GM19035 (cell line): ENCODE measurements around the gene NUDT19.
"Not testable (repeated sequence)": the region's sequence is repeated elsewhere in the genome, so short reads cannot be mapped to it uniquely, and the experiment has no call there.

Experiments
- ATAC-seq: cut with Tn5 transposase; IDR thresholded peaks from one replicate; pipeline ENCODE4 v1.9.1; 2021; ENCODE audit not compliant: unreplicated experiment

The NUDT19 gene

DNA sequence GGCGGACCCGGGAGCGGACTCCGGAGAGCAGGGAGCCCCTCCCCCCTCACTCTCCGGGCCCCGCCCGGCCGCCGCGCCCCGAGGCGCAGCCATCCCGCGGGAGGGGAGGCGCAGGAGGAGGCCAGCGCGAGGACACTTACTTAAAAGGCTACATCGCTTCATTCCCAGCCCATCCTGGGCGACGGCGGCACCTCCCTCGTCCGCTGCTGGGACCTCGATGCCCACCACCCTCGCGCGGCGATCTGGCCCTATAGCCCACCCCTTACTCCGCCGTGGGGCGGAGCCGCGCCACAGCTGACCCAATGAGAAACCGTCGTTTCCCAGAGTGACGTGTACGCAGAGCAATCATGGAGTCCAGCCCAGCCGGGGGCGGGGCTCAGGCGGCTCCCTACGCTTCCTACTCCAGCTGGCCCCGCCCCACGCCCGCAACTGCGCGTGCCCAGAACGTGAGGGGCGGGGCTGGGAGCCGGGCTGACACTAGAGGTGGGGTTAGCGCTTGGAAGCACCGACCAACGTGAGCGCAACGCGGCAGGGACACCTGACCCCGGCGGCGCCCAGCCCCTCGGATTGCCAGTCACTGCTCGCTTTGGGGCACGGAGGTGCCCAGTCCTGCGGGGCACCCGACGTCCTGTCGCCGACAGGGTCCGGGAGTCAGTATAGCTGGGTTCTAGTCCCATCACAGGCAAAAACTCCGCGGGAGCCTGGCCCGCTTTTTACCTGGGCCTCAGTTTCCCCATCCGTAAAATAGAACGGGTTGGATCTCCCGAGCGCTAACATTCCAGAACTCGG is 16.5 kb upstream of the NUDT19 start, which contains the start of gene ANKRD27:
TSS of gene ANKRD27 (minus strand) at position 250 of the 789 bp plus-strand sequence. CDS start 16,165 bp downstream, outside the sequence.
- peak; percentile 98 for ATAC-seq

DNA sequence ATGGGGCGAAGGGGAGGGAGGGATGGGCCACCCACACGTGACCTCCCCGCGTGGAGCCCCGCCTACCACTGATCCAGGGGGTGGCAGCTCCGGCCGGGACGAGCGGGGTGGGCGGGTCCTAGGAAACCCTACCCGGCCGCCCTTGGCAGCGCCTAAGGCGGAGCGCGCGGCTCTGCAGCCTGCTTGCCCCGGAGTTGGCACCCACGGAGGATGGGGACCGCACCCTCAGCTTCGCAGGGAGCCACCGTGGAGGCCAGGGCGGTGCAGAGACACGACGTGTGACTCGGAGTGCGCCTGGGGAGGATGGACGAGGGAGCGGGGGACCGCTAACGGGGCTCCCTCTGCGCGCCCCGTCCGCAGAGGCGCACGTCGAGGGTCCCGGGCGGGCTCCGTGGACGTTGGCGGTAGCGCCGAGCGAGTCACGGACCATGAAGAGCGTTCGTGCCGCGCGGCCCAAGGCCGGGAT is 15.9 kb upstream of the NUDT19 start, which contains the start of gene RGS9BP:
TSS of gene RGS9BP (plus strand) at position 129 of the 466 bp plus-strand sequence. CDS start 416 bp downstream, outside the sequence.
- no peak for ATAC-seq

DNA sequence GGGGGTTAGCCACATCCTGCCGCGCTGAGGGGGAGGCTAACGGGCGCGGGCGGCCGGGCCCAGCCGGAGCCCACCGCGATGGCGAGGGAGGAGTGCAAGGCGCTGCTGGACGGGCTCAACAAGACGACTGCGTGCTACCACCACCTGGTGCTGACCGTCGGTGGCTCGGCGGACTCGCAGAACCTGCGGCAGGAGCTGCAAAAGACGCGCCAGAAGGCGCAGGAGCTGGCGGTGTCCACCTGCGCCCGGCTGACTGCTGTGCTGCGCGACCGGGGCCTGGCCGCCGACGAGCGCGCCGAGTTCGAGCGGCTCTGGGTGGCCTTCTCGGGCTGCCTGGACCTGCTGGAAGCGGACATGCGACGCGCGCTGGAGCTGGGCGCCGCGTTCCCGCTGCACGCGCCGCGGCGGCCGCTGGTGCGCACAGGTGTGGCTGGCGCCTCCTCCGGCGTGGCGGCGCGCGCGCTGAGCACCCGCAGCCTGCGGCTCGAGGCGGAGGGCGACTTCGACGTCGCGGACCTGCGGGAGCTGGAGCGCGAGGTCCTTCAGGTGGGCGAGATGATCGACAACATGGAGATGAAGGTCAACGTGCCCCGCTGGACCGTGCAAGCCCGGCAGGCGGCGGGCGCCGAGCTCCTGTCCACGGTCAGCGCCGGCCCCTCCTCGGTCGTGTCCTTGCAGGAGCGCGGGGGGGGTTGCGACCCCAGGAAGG is 15.3 kb upstream of the NUDT19 start:
- no peak for ATAC-seq

DNA sequence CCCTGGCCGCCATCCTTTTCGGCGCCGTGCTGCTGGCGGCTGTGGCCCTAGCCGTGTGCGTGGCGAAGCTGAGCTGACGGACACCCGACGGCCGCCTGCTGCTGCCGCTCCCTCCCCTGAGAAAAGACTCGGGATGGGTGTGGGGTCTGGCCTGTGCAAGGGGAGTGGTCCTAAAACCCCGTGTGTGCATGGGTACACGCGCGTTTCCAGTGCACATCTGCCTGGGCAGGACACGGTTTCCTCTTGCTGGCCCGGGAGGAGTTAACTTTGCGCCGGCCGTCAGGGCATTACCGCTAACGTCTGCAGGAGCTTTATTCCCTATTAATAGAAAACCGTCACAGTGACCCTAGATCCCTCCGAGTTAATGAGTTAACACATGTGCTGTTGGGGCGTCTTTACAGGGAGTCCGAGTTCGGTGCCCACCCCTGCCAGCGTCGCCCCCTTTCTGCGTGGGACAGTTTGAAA is 14.7 kb upstream of the NUDT19 start:
- ATAC-seq: no peak

DNA sequence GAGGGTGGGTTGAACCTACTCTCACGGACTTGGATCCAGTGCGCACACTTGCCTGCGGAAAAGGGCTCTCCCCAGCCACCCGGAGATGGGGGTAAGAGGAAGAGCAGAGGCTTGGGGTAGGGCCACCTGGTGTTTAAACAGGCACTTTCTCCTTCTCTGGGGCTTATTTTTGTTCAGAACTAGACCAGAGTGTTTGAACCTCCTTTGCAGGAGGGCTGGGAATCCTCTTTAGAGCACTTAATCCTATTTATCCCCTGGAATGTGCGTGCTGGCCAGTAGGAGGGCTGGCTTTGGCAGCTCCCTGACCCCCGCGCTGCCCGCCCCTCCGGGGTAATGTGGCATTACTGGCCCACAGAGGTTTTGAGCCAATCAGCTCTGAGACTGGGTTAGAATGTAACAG is 14.0 kb upstream of the NUDT19 start:
- ATAC-seq: no peak

DNA sequence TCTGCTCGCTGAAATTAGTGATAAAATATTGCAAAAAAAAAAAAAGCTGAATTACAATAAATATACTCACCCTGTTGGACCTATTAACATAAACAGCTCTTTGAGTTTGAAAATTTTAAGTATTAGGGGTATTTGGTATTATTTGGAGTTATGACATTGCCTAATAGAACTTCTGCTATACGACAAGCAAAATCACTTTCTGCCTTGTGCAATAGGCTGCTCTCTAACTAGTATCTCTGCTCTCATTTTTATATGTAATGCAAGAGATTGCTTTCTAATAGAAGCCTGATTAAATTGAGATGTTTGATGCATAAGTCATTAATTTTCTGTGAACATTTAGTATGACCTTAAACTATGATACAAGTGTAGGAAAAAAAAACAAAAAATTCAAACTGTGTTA is 10.6 kb upstream of the NUDT19 start:
- no peak for ATAC-seq

DNA sequence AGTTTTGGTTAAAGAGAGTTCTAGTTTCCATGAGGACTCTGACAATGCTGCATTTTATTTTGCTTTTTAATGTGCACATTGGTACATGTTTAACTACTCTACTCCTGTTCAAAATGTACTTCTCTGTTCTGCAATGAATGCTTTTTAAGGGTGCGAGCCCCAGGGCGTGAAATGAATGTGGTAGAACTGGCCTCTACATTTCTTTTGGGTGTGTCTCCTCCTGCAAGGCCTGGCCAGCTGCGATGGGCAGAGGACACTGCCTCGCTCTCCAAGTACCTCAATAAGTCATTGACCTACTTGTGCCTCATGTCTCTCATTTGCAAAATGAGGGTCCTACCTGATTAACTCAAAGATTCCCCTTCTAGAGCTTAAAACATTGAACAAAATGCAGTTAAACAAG is 9.3 kb upstream of the NUDT19 start:
- ATAC-seq: no peak

DNA sequence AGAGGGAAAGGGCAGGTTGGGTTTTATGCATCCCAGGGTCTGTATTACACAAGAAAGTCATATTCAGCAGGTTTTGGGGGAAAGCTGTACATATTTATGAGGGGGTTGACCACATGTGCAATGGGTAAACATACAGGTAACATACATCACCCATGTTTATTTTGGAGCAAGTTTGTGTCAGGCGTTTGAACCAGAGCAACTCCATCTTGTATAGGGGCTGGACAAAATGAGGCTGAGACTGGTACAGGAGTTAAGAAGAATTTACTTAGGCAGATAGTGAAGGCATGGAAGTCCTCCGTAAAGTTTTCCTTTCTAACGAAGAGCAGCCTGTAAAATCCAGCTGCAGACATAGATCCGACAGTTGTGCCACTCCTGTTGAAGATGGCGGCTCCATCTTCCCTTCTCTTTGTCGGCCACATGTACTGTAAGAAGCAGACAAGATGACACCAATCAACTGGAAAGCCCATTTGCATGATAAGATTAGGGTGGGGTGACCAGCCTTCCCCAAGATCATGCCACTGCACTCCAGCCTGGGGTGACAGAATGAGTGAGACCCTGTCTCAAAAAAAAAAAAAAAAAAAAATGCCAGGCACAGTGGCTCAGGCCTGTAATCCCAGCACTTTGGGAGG is 4.7 kb upstream of the NUDT19 start:
- no peak for ATAC-seq

DNA sequence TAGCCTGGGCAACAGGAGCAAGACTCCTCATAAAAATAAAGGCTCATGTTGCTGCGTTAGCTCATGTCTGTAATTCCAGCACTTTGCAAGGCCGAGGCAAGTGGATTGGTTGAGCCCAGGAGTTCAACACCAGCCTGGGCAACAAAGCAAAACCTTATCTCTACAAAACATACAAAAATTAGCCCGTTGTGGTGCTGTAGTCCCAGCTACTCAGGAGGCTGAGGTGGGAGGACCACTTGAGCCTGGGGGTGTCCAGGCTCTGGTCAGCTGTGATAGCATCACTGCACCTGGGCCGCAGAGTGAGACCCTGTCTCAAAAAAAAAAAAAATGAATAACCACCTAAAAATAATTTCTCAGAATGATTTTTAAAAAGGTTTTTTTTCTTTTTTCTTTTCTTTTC is 3.9 kb upstream of the NUDT19 start:
- ATAC-seq: no peak

DNA sequence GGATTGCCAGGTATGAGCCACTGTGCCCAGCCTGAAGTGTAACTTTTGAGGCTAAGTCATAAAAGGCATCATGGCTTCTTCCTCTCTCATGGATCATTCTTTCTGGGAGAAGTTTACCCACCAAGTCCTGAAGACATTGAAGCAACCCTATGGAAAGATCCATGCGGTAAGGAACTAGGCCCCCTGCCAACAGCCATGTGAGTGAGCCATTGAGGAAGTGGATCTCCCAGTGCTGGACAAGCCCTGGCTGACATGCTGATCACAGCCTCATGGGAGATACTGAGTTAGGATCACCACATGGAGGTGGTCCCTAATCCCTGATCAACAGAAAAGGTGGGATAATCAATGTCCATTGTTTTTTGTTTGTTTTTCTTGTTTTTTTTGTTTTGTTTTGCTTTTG is 3.3 kb upstream of the NUDT19 start:
- ATAC-seq: no peak

DNA sequence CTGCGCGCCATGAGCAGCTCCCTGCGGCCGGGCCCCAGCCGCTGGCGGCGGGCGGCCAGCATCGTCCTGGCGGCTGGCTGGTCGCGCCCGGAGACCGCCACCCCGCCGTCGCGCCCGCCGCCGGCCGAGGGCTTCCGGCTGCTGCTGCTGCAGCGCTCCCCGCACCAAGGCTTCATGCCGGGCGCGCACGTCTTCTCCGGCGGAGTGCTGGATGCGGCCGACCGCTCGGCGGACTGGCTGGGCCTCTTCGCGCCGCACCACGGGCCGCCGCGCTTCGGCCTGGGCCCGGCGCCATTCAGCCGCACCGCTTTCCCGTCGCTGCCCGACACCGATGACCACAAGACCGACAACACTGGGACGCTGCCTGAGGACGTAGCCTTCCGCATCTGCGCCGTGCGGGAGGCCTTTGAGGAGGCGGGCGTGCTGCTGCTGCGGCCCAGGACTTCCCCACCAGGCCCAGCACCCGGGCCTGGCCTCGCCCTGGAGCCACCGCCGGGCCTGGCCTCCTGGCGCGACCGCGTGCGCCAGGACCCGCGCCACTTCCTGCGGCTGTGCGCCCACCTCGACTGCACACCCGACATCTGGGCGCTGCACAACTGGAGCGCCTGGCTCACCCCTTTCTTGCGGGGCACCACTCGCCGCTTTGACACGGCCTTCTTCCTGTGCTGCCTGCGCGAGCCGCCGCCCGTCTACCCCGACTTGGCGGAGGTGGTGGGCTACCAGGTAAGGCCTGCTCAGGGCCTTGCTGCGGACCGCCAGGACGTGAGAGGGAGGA is 518 bp downstream of the NUDT19 start:
- ATAC-seq: peak; percentile 65

DNA sequence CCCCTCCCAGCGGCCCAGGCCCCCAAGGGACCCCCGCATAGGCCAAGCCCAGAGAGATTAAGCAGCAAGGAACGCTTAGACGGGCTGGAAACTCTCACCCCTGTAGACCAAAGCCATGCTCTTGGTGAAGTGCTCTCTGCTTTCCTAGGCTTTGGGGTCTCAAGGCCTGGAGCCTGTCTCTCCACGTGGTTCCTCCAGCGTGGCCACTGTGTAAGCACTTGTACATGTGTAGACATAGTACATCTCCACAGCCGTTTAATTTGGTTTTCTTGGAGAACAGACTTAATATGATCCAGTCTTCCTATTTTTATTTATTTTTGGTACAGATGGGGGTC is 1.1 kb downstream of the NUDT19 start:
- ATAC-seq: no peak

DNA sequence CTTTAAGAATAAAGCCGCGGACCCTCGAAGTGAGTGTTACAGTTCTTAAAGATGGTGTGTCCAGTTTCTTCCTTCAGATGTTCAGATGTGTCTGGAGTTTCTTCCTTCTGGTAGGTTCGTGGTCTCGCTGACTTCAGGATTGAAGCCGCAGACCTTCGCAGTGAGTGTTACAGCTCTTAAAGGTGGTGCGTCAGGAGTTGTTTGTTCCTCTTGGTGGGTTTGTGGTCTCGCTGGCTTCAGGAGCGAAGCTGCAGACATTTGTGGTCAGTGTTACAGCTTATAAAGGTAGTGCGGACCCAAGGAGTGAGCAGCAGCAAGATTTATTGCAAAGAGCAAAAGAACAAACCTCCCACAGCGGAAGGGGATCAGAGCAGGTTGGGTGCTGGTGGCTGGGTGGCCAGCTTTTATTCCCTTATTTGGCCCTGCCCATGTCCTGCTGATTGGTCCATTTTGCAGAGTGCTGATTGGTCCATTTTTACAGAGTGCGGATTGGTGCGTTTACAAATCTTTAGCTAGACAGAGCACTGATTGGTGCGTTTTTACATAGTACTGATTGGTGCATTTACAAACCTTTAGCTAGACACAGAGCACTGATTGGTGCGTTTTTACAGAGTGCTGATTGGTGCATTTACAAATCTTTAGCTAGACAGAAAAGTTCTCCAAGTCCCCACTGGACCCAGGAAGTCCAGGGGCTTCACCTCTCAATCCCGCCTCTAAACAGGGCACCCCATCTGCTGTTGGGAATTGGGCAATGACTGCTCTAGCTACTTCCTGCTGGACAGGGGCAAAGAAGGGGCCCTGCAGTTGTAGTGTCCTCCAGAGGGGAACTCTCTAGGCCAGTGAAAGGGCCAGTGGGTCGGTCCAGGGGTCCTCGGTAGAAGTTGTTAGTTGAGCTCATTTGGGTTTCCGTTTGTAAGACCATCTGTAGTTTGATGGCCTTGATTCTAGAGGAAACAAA is 1.8 kb downstream of the NUDT19 start:
- ATAC-seq: not testable (repeated sequence)

DNA sequence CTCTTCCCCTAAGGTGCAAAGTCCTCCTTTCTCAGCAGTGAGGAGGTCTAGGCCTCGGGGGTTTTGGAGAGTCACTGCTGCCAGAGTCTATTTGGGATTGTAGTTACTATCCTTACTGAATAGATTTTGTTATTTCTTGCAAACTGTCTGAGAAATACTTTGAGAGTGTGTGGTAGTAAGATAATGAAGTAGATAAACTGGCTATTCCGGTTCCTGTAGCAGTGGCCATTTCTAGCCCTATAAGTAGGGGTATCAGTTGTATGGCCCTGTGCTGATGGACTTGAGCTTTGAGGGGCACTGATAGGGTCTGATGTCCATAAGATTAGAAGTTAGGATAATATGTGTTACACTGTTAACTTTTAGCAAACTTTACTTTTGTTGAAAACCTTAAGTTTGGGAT is 2.7 kb downstream of the NUDT19 start:
- not testable (repeated sequence) for ATAC-seq

DNA sequence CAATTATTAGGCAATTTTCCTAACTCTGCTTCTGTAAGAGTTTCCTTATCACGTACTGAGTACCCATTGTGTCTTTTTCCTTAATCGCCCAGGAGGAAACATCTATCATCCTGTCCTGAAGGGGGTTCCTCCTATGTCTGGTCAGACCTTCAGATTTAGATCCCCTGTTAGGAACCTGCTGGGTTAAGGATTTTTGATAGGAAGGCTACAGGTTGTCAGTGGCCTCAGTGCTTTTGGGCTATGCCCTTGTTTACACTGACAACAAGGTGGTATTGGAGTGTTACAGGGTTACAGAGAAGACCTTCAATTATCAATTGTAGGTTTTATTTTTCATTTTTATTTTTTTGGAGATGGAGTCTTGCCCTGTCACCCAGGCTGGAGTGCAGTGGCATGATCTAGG is 3.2 kb downstream of the NUDT19 start:
- not testable (repeated sequence) for ATAC-seq

DNA sequence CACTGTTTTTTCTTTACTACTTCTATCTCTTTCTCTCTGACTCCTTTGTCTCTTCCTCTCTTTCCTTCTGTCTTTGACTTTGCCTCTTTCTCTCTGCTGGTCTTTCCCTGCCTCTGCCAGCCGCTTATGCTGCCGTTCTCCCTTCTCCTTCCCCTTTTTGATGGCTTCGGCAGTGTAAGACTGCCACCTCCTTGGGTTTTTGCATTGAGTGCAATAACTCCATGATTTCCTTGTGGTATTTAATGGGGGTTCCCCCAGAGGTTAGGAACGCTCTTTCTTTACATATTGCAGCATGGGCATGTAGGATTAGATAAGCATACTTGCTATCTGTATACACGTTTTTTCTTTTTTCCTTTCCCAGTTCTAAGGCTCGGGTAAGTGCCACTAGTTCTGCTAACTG is 3.9 kb downstream of the NUDT19 start:
- ATAC-seq: not testable (repeated sequence)

DNA sequence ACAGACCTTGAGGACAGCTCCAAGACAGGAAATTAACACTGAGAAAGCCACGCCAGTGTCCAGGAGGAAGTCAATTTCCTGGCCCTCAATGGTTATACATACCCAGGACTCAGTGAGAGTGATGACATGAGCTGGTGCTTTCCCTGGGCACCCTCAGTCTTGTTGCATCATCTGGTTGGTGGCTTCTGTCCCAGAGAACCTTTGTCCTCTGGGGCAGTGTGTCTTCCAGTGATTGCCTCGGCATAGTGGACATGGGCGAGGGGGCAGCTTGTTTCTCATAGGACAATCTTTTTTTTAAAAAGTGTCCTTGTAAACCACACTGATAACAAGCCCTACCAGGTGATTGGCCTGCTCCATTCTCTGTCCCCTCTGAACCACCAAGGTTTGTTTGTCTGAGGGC is 5.2 kb downstream of the NUDT19 start:
- not testable (repeated sequence) for ATAC-seq

DNA sequence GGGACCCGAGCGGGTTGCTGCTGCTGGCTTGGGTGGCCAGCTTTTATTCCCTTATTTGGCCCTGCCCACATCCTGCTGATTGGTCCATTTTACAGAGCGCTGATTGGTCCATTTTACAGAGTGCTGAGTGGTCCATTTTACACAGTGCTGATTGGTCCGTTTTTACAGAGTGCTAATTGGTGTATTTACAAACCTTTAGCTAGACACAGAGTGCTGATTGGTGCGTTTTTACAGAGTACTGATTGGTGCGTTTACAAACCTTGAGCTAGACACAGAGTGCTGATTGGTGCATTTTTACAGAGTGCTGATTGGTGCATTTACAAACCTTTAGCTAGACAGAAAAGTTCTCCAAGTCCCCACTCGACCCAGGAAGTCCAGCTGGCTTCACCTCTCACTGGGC is 8.5 kb downstream of the NUDT19 start:
- ATAC-seq: not testable (repeated sequence)

DNA sequence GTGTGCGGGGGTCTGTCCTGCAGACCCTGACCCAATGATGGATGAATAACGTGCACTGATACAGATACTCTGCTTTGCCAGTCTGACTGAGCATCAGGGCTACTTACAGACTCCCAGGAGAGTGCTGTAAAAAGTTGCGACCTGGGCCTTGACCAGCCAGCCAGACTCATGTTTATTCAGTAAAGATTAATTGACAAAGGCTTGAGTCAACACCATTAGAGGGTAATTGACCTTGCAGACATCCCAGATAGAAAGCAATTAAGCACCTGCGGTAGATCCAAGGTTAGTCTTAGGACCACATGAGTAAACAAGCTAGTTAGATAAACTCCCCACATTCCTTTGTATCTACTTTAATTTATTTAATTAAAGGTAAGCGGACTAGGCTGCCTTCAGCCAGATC is 10.4 kb downstream of the NUDT19 start:
- ATAC-seq: no peak

DNA sequence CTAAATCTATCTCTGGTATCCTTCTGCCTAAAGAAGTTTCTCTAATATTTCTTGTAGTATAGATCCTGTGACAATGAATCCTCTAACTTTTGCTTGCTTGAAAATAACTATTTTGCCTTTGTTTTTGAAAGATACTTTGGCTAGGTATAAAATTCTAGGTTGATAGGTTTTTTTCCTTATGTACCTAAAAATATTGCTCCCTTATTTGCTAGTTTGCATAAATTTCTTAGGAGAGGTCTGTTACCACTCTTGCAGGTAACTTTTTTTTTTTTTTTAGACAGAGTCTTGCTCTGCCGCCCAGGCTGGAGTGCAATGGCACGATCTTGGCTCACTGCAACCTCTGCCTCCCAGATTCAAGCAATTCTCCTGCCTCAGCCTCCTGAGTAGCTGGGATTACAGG is 12.4 kb downstream of the NUDT19 start:
- ATAC-seq: not testable (repeated sequence)
